Activated CD4-positive, CD25-positive, alpha-beta regulatory T cell treated with anti-CD3 and anti-CD28 coated beads, Interleukin-2, amount 50 U/mL, for 16 hours (primary cell): ENCODE data around the gene ALOX5.

Experiments used
- DNase-seq: peaks from one replicate; pipeline ENCODE4 v3.0.0-alpha.2; 2020; ENCODE audit warnings: low read depth, low spot score

Gene ALOX5

DNA sequence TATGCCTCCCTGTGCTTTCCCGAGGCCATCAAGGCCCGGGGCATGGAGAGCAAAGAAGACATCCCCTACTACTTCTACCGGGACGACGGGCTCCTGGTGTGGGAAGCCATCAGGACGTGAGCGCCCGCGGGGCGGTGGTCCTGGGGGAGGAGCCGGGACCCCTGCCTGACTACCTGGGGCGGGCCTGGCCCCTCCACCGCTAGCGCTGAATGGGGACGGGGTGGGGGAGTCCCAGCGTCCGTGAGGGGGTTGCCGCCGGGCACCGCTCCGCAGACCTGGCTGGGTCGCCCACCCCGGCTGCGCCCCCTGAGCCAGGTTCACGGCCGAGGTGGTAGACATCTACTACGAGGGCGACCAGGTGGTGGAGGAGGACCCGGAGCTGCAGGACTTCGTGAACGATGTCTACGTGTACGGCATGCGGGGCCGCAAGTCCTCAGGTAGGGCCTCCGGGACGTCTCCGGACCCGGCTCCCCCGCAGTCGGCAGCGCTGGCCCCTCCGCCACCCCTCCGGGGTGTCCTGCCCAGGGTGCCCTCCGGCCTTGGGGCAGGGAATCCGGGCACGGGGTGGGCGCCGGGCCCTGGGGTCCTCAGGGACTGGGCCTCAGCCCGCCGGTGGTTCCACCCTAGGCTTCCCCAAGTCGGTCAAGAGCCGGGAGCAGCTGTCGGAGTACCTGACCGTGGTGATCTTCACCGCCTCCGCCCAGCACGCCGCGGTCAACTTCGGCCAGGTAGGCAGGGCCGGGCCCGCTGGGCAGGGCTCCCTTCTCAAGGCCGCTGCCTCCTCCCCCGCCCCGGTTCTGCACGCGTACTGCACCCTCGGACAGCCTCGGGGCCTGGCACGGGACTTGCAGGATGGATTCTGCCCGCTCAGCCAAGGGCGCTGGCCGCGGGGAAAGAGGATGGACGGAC, 69.3 kb downstream of the ALOX5 start:
- DNase-seq, result no peak

DNA sequence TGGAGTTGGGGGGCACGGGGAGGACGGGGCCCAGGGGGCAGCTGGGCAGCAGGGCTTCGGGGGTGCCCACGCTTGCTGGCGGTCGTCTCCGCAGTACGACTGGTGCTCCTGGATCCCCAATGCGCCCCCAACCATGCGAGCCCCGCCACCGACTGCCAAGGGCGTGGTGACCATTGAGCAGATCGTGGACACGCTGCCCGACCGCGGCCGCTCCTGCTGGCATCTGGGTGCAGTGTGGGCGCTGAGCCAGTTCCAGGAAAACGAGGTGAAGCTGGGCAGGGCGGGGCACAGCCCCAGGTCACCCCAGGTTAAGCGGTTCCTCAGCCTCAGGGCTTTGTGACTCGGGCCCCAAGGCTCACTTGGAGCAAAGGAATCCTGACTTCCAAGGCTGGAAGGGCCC, 70.0 kb downstream of the ALOX5 start:
- DNase-seq, result no peak

DNA sequence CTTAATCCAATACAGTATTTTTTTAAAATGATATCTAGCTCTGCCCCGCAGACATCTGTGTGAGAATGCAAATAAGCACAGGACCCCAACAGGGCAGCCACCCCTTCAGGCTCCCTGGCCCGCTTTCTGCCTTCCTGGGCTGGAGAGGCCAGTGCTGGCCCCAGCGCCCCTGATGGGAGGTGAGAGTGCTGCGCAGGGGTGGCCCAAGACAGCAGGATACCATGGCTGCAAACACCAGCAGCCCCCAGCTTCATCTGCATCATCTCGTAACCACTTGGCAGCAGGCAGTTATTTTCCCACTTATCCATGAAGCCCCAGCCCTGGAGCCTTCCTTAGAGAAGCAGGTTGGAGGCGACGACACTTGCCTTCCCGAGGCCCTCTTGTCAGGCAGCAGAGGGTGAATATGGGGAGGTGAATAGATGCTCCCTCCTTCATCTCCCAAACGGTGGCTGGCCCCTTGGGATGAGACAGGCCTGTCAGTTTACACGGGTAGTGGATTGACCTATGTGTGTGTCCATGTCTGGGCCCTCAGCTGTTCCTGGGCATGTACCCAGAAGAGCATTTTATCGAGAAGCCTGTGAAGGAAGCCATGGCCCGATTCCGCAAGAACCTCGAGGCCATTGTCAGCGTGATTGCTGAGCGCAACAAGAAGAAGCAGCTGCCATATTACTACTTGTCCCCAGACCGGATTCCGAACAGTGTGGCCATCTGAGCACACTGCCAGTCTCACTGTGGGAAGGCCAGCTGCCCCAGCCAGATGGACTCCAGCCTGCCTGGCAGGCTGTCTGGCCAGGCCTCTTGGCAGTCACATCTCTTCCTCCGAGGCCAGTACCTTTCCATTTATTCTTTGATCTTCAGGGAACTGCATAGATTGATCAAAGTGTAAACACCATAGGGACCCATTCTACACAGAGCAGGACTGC, 71.2 kb downstream of the ALOX5 start:
- DNase-seq, result no peak

GRCh38 chr10:45446858-45447257, 72.8 kb downstream of the ALOX5 start:
- DNase-seq, result no peak

DNA sequence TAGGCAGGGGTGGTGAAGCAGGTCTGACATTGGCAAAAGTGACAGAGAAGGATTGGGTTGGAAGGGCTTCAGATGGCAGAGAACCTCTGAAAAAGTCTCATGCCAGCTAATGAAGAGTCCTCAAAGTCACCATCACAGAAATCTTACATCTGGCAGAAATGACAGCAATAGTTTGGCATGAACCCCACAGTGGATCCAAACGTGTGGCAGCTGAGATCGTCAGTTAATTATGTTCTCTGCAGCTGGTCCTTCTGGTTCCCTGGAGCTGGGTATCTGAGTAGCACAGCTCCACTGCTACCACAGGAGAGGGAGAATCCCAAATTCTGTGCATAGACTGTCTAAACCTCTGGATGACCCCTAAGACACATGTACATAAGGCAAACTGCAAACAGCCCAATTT, 73.4 kb downstream of the ALOX5 start:
- DNase-seq, result no peak

GRCh38 chr10:45450866-45451265, 76.8 kb downstream of the ALOX5 start:
- DNase-seq, result no peak

DNA sequence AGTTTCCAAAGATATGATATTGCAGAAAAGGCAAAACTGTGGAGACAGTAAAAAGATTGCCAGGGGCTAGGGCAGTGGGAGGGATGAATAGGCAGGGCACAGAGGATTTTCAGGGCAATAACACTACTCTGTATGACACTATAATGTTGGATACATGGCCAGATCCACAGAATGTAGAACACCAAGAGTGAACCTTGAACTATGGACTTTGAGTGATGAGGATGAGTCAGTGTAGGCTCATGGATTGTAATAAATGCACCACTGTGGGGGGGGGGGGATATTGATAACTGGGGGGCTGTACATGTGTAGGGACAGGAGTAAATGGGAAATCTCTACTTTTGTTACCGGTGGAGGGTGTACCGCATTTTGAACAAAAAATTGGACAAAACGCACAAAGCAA, 77.4 kb downstream of the ALOX5 start:
- DNase-seq, result no peak

- no peak for DNase-seq
Measured at GRCh38 chr10:45452268-45452667, 78.3 kb downstream of the ALOX5 start.

DNA sequence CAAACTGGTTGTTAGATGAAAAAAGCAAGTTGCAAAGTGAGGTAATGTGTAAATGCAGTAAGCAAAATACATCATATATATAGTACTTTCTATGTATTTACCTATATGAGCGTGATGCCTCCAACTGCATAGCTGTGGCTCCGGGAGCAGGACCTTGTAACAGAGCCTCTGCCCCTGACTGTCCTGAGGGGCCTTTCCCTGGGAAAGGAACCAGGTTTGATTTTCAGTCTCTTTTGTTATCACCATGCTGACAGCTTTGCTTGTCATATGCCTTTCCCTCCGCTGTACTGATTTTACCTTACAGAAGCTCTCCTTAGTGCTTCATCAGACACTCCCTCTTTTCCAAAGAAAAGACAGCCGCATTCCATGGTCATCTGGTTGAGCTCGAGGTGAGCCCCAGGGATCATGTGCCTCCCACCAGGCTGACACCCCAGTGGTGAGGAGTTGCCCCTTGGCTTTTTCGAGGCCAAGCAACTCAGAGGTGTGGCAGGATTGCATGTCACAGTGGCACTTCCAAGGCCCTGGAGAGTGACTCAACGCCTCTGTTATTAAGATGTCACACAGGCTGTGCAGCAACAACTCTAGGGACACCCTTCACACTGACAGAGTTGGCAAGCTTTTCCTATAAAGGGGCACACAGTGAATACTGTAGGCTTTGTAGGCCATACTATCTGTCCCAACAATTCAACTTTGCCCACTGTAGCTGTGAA, 78.9 kb downstream of the ALOX5 start:
- no peak for DNase-seq

GRCh38 chr10:45453639-45454255, 79.7 kb downstream of the ALOX5 start:
- no peak for DNase-seq

DNA sequence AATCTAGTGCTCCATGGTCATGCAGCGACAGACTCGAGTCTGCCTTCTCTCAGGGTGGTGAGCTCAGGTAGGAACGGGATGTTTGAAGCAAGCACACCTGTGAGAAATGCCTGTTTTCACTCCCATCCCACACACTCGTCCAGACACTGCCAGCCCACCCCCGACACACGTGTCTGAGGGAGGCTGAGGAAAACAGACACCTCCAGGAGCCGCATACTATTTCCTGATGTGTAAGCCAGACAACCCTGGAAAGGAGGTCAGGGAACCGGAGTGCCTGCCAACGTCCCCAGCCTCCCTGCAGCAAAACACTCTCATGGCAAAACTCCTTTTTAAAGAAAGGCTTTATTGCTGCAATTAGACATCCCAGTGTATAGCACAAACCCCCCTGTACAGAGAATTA, 80.2 kb downstream of the ALOX5 start:
- no peak for DNase-seq

DNA sequence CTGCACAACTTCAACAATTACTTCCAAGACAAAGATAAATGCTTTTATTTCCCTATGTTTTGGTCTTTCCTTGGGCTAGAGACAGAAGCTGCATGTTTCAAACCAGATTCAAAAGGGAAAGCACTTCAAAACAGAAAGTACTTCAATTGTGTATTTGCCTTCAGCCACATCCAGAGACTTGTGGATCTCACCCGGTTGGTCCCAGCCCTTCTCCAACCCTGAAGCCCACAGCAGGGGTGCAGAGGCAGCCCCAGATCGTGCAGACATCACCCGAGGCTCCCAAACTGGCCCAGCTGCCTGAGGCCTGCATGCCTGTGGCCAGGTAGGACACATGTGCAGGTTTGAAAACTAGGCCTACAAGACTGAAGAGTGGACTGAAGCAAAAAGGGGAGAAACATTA, 80.8 kb downstream of the ALOX5 start:
- DNase-seq, result no peak

GRCh38 chr10:45456233-45456632, 82.2 kb downstream of the ALOX5 start:
- no peak for DNase-seq

DNA sequence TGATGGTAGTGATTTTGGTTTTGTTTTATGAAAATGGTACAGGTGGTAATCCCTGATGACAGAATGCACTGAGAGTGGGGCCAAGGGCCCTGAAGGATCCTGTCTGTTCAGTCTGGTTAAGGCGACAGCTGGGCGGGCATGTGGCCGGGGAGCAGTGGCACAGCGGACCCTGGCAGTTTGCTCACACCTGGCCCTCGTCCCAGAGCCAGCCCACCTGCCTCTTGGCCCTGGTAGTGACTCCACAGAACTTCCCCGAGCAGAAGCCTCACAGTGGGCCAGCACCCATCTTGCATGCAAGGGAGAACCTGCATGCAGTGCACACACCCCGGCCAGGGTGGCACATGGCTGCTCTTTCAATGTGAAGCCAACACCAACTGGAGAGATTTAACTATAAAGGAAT, 82.8 kb downstream of the ALOX5 start:
- no peak for DNase-seq

GRCh38 chr10:45457487-45457886, 83.5 kb downstream of the ALOX5 start:
- DNase-seq, result no peak

DNA sequence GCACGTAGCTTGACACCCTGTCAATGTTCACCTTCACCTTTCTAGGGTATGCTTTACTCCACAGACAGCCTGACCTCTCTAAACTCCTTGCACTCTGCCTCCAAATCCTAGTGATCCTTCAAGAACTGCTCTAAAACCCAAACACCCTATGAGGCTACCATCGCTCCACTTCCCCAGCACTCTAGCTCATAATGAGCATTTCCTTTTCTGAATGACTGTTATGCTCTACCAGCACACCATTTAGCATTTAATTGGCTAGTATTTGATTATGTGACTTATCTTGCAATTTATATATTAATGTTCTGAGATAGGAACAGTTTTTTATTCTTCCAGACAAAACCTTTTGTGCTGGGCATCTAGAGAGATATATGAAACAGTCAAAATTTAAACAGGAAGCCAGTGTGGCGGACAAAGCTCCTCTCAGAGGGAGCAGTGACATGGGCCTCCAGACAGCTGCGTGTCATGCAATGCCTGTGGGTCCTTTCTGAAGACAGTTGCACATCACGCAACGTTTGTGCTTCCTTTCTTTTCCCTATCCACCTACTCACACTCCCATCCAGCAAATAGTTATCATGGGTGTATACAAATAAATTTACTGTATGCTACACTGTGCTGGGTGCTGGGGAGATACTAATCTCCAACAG, 86.3 kb downstream of the ALOX5 start:
- DNase-seq, result no peak

GRCh38 chr10:45461034-45461433, 87.0 kb downstream of the ALOX5 start:
- DNase-seq, result no peak

- DNase-seq, result no peak
Measured at GRCh38 chr10:45463244-45464116, 89.5 kb downstream of the ALOX5 start.

DNA sequence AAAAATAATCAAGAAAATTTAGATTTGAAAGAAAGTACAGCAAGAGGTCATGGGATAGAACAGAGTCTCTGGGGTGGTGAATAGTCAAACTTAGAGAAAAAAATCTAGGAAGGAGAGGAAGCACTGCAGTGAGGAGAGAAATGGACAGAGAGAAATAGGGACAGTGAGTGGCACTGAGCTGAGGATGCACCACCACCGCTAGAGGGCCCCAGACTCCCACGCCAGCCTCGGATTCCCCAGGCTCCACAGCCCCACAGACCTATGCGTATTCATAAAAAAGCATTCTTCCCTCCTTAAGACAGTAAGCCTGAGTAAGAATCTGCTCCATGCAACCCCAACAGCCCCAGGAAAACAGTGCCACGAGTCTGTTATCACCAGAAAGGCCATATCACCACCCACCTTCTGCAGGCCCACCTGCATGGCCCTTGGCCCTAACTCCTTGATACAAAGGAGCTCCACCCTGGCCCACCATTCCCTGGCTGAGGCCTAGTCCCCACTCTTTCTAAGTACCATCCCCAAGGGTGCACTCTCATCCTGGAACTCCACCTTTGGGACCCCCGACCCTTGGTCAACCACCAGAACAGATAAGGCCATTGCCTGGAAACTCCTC, 91.0 kb downstream of the ALOX5 start:
- peak; percentile 54 for DNase-seq

DNA sequence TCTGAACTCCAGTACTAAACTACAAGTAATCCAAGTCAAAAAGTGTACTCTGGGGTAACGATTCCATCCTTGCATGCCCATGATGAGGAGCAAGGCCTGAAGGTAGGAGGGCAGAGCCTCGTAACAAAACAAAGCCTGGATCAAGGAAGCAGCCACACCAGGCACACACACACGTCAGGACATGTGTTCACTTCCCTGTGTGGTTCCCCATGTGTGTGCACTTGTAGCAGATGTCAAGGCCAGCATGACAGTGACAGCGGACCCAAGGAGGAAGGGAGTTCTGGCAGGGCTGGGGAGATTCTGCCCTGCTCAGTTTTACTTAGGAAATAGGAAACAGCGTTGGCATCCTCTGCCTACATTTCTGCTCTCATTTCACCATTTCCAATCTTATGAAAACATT, 92.8 kb downstream of the ALOX5 start:
- no peak for DNase-seq
